Heart right ventricle (tissue), 16 donors: ENCODE data around the gene CENPP. TPM values are rescaled to one million over a fixed set of nuclear protein-coding genes. Genes with fewer than 3 reads are reported as not detected.
"Not testable (repeated sequence)": the region's sequence is repeated elsewhere in the genome, so short reads cannot be mapped to it uniquely, and the experiment has no call there.

Source experiments
- ATAC-seq, 8 donors: fragments of 200-7000 bp; cut with Tn5 transposase; one replicate each; pipeline ENCODE4 v1.9.1; 2020; ENCODE audit warnings: mild to moderate bottlenecking in 8 of 8, moderate library complexity in 8 of 8, moderate number of reproducible peaks in 1 of 8
- DNase-seq, 2 donors: peaks; one replicate each; pipeline ENCODE4 v3.0.0-alpha.2; 2020
- H3K27ac ChIP-seq, 10 donors: fragments of 200-600 bp; sonication (generic) in 2 of 10; one replicate each; pipeline versions ENCODE4 v1.5.0 to v1.8.0; 2020 to 2022; ENCODE audit warnings: mild to moderate bottlenecking in 3 of 10
- H3K27me3 ChIP-seq, 7 donors: fragments of 200-600 bp; one replicate each; pipeline ENCODE4 v1.8.0; 2021 to 2022; ENCODE audit warnings: mild to moderate bottlenecking in 2 of 7
- H3K36me3 ChIP-seq, 9 donors: fragments of 200-600 bp; sonication (generic) in 1 of 9; one replicate each; pipeline versions ENCODE4 v1.5.0 to v1.8.0; 2020 to 2022; ENCODE audit warnings: mild to moderate bottlenecking in 2 of 9
- H3K4me1 ChIP-seq, 9 donors: fragments of 200-600 bp; sonication (generic) in 1 of 9; one replicate each; pipeline versions ENCODE4 v1.5.0 to v1.8.0; 2020 to 2022; ENCODE audit warnings: mild to moderate bottlenecking in 4 of 9
- H3K4me3 ChIP-seq, 10 donors: fragments of 200-600 bp; sonication (generic) in 2 of 10; one replicate each; pipeline versions ENCODE4 v1.5.0 to v1.8.0; 2020 to 2022; ENCODE audit warnings: mild to moderate bottlenecking in 7 of 10, moderate library complexity in 2 of 10
- H3K9me3 ChIP-seq, 11 donors: fragments of 200-600 bp in 10 of 11; sonication (generic) in 2 of 11; one replicate each; pipeline versions ENCODE4 v1.5.0 to v1.8.0; 2013 to 2022; ENCODE audit warnings: mild to moderate bottlenecking in 2 of 11, control low read depth in 1 of 11, moderate library complexity in 1 of 11
- WGBS, 2 donors: extraction: QIAGEN DNeasy Blood & Tissue Kit; methylation state at CpG; one replicate each; pipeline ENCODE4 v1.1.7; 2013; ENCODE audit warnings: inconsistent platforms in 1 of 2; 5-methylcytosine and 5-hydroxymethylcytosine counted together
- intact Hi-C, 10 donors: fragments of 100-400 bp; cut with DNase I; formaldehyde crosslinking; loops; one replicate each; pipeline versions ENCODE4 v1.11.1 to v1.14.2; 2022
- polyA plus RNA-seq, 2 donors: library from polyadenylated mRNA; stranded (reverse); fragments of 200-250 nt; gene quantifications; one replicate each; pipeline ENCODE4 v1.2.3, GENCODE V29; 2013
- total RNA-seq, 10 donors: library from RNA; stranded (reverse); fragmentation: NEBNext Ultra II Directional in 3 of 10; extraction: Animal tissue kit (Norgen Biotek cat#: 25700) in 3 of 10; gene quantifications; one replicate each; pipeline versions ENCODE4 v1.2.1 to v1.2.4, GENCODE V29; 2021 to 2023
- TF ChIP-seq, protein P1 (sequence below), 9 donors: fragments of 200-600 bp; sonication (generic) in 2 of 9; IDR thresholded peaks; one replicate each; pipeline versions ENCODE4 v1.5.0 to v1.8.0; 2021 to 2022; ENCODE audit warnings: antibody characterized with exemption in 9 of 9, mild to moderate bottlenecking in 5 of 9, moderate library complexity in 1 of 9
- donor health status: Arrhythmogenic right ventricular cardiomyopathy.
- donor health status: ischemic (EF 13 %, LVEDD 7.1; RV severe dilation, severe dysfunction).
- donor health status: healthy with polysubstance abuse.
- donor health status: DM: no; HTN: yes; CAD: no.
- donor health status: DM: no; HTN: no; CAD: no.
- donor health status: ischemic (EF 25% LVEDD 6.9; RV normal size, moderate dysfunction).
- donor health status: ischemic (EF 25% LVEDD 5.7; RV mildly dilated, moderate dysfunction).
- donor health status: healthy.
- donor health status: DM: yes; HTN: yes; CAD: no.
- donor health status: Ischemic cardiomyopathy.
- donor health status: ischemic (EF 35%, LVEDD 5.7; RV mildly dilated, moderate dysfunction).
- donor health status: nonischemic (EF 11% LVEDD 7.7; RV severe dilation, severe dysfunction).
- donor health status: DM: yes; HTN: yes; CAD: no.
- donor health status: PGD.
- donor health status: ischemic (EF 29% LVEDD 5.4; RV normal size, mild dysfunction).
- donor health status: nonischemic (EF 23%, LVEDD 6.1; RV moderate dilation, normal function).

CENPP gene
- total and polyA plus RNA-seq, 12 donors: 1.3 to 5.2 (median 2.8) TPM

DNA sequence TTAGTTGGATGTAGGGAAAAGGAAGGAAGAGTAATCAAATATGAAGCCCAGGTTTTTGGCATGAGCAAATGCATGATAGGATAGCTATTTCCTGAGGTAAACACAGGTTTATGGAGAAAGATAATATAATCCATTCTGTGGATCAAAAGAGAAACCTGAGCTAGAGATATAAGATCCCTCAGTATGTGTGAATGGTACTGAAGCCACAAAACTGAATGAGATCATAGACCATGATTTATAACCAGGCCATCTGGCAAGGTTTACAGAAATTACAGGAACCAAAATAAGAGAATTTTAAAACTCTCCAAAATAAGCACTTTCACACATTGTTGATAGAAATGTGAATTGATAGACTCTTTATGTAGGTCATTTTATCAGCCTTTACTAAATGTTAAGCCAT is 238.8 kb downstream of the CENPP start:
- ATAC-seq (peak in 4 of 8 donors; percentile 35 to 56 (median 47)), DNase-seq (no peak)
- H3K4me3 ChIP-seq: no peak overlapping the region
- H3K27me3 ChIP-seq: no peaks in the 10 kb centered on the region
- peaks cover 0 to 31% (median 0%) of the 10 kb centered on the region in 11 donors for H3K9me3 ChIP-seq
- peaks cover 0 to 29% (median 7%) of the 10 kb centered on the region in 9 donors for H3K4me1 ChIP-seq
- H3K27ac ChIP-seq: peak overlapping the region in 6 of 10 donors; percentile 16 to 68 (median 48)
- H3K36me3 ChIP-seq: no peaks in the 10 kb centered on the region
- intact Hi-C loops: no loop called here
- TF ChIP-seq, protein P1, sequence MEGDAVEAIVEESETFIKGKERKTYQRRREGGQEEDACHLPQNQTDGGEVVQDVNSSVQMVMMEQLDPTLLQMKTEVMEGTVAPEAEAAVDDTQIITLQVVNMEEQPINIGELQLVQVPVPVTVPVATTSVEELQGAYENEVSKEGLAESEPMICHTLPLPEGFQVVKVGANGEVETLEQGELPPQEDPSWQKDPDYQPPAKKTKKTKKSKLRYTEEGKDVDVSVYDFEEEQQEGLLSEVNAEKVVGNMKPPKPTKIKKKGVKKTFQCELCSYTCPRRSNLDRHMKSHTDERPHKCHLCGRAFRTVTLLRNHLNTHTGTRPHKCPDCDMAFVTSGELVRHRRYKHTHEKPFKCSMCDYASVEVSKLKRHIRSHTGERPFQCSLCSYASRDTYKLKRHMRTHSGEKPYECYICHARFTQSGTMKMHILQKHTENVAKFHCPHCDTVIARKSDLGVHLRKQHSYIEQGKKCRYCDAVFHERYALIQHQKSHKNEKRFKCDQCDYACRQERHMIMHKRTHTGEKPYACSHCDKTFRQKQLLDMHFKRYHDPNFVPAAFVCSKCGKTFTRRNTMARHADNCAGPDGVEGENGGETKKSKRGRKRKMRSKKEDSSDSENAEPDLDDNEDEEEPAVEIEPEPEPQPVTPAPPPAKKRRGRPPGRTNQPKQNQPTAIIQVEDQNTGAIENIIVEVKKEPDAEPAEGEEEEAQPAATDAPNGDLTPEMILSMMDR (IDR thresholded peaks at IDR 0.05): no peak

DNA sequence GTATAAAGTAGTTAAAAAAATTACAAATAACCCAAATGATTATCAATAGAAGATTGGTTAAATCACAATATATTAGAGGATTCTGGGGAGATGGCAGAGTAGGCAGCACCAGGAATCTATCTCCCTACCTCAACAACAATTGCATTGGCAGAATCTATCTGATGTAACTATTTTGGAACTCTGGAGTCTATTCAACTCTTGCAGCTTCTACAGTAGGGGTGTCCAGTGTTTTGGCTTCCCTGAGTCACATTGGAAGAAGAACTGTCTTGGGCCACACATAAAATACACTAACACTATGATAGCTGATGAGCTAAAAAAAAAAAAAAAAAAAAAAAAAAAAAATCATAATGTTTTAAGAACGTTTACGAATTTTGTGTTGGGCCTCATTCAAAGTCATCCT is 239.2 kb downstream of the CENPP start:
- Histone ChIP-seq H3K27ac (peak overlapping the region in 4 of 10 donors; percentile 40 to 68 (median 59)), H3K27me3 (no peaks in the 10 kb centered on the region), H3K36me3 (no peaks in the 10 kb centered on the region), H3K4me1 (peaks cover 0 to 29% (median 7%) of the 10 kb centered on the region in 9 donors), H3K9me3 (peaks cover 0 to 33% (median 0%) of the 10 kb centered on the region in 11 donors), H3K4me3 (no peak overlapping the region)
- WGBS, 2 donors: 66 to 73% methylated on average over 2 of the region's 2 CpGs
- intact Hi-C loops: no loop called here
- peak in 4 of 8 donors; percentile 45 to 65 (median 53) for ATAC-seq
- no peak for DNase-seq
- TF ChIP-seq, protein P1 (IDR thresholded peaks at IDR 0.05): no peak

DNA sequence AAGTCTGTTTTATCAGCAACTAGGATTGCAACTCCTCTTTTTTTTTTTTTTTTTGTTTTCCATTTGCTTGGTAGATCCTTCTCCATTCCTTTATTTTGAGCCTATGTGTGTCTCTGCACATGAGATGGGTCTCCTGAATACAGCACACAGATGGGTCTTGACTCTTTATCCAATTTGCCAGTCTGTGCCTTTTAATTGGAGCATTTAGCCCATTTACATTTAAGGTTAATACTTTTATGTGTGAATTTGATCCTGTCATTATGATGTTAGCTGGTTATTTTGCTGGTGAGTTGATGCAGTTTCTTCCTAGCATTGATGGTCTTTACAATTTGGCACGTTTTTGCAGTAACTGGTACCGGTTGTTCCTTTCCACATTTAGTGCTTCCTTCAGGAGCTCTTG is 246.1 kb downstream of the CENPP start:
- peaks cover 0 to 32% (median 0%) of the 10 kb centered on the region in 11 donors for H3K9me3 ChIP-seq
- H3K36me3 ChIP-seq, DNase-seq, intact Hi-C loops, H3K4me3 ChIP-seq, H3K27me3 ChIP-seq, ATAC-seq, H3K4me1 ChIP-seq, H3K27ac ChIP-seq: not testable (repeated sequence)
- WGBS, 2 donors: 87 to 93% methylated on average over 2 of the region's 2 CpGs

DNA sequence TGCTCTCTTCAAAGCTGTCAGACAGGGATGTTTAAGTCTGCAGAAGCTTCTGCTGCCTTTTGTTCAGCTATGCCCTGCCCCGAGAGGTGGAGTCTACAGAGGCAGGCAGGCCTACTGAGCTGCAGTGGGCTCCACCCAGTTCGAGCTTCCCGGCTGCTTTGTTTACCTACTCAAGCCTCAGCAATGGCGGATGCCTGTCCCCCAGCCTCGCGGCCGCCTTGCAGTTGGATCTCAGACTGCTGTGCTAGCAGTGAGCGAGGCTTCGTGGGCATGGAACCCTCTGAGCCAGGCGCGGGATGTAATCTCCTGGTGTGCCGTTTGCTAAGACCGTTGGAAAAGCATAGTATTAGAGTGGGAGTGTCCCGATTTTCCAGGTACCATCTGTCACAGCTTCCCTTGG is 247.9 kb downstream of the CENPP start:
- H3K36me3 ChIP-seq, DNase-seq, H3K27ac ChIP-seq, ATAC-seq, H3K4me1 ChIP-seq, H3K4me3 ChIP-seq, intact Hi-C loops, H3K27me3 ChIP-seq: not testable (repeated sequence)
- WGBS, 2 donors: 96 to 98% methylated on average over 14 of the region's 14 CpGs
- peaks cover 0 to 24% (median 0%) of the 10 kb centered on the region in 11 donors for H3K9me3 ChIP-seq

- Histone ChIP-seq H3K27ac (no peak overlapping the region), H3K4me3 (no peak overlapping the region), H3K9me3 (peaks cover 0 to 19% (median 0%) of the 10 kb centered on the region in 11 donors), H3K4me1 (no peaks in the 10 kb centered on the region), H3K36me3 (no peaks in the 10 kb centered on the region), H3K27me3 (no peaks in the 10 kb centered on the region)
- intact Hi-C loops: no loop called here
- no peak for DNase-seq
- TF ChIP-seq, protein P1 (IDR thresholded peaks at IDR 0.05): no peak
- WGBS, 2 donors: 76 to 84% methylated on average over 1 of the region's 1 CpG
- no peak for ATAC-seq
These were observed 250.4 kb downstream of the CENPP start for GRCh38 chr9:92576175-92576574.
